ES-I3 (cell line): Measurements from ENCODE around the gene GIMAP5.
"Not testable (repeated sequence)": the region's sequence is repeated elsewhere in the genome, so short reads cannot be mapped to it uniquely, and the experiment has no call there.

ENCODE experiments used
- H3K36me3 ChIP-seq: 2 replicates; pipeline ENCODE4 v1.6.1; 2013; ENCODE audit warnings: mild to moderate bottlenecking, low read length, control low read depth, moderate library complexity; ENCODE audit not compliant: insufficient read depth
- H3K4me1 ChIP-seq: 2 replicates; pipeline ENCODE4 v1.6.1; 2013; ENCODE audit warnings: mild to moderate bottlenecking, control low read depth, low read length; ENCODE audit not compliant: insufficient read depth
- H3K9ac ChIP-seq: 2 replicates; pipeline ENCODE4 v1.6.1; 2013; ENCODE audit warnings: low read depth, mild to moderate bottlenecking, low read length, moderate library complexity
- H3K9me3 ChIP-seq: 2 replicates; pipeline ENCODE4 v1.6.1; 2013; ENCODE audit warnings: mild to moderate bottlenecking, low read length, moderate library complexity; ENCODE audit not compliant: control insufficient read depth, insufficient read depth

Gene GIMAP5

GRCh38 chr7:150774131-150774530 is 36.9 kb downstream of the GIMAP5 start:
- H3K36me3 ChIP-seq, H3K9me3 ChIP-seq, H3K9ac ChIP-seq, H3K4me1 ChIP-seq: not testable (repeated sequence)

- Histone ChIP-seq H3K4me1 (no peaks in the 10 kb centered on the region), H3K36me3 (no peaks in the 10 kb centered on the region), H3K9ac (no peak overlapping the region), H3K9me3 (no peaks in the 10 kb centered on the region)
Observed at GRCh38 chr7:150778014-150778737, 41.0 kb downstream of the GIMAP5 start.

GRCh38 chr7:150778738-150779301 is 41.6 kb downstream of the GIMAP5 start:
- Histone ChIP-seq H3K9ac (no peak overlapping the region), H3K9me3 (no peaks in the 10 kb centered on the region), H3K4me1 (no peaks in the 10 kb centered on the region), H3K36me3 (no peaks in the 10 kb centered on the region)

GRCh38 chr7:150780292-150780691 is 43.1 kb downstream of the GIMAP5 start:
- Histone ChIP-seq H3K9me3 (no peaks in the 10 kb centered on the region), H3K9ac (no peak overlapping the region), H3K36me3 (no peaks in the 10 kb centered on the region), H3K4me1 (no peaks in the 10 kb centered on the region)

GRCh38 chr7:150781103-150781502 is 43.9 kb downstream of the GIMAP5 start:
- no peaks in the 10 kb centered on the region for H3K36me3 ChIP-seq
- H3K9me3 ChIP-seq: no peaks in the 10 kb centered on the region
- no peaks in the 10 kb centered on the region for H3K4me1 ChIP-seq
- H3K9ac ChIP-seq: no peak overlapping the region

GRCh38 chr7:150781961-150782360 is 44.7 kb downstream of the GIMAP5 start:
- H3K36me3 ChIP-seq: no peaks in the 10 kb centered on the region
- no peaks in the 10 kb centered on the region for H3K4me1 ChIP-seq
- H3K9me3 ChIP-seq: no peaks in the 10 kb centered on the region
- H3K9ac ChIP-seq: no peak overlapping the region

GRCh38 chr7:150784120-150784736 is 47.0 kb downstream of the GIMAP5 start:
- H3K4me1 ChIP-seq: no peaks in the 10 kb centered on the region
- H3K36me3 ChIP-seq: no peaks in the 10 kb centered on the region
- no peak overlapping the region for H3K9ac ChIP-seq
- no peaks in the 10 kb centered on the region for H3K9me3 ChIP-seq

- no peaks in the 10 kb centered on the region for H3K36me3 ChIP-seq
- no peaks in the 10 kb centered on the region for H3K4me1 ChIP-seq
- no peaks in the 10 kb centered on the region for H3K9me3 ChIP-seq
- H3K9ac ChIP-seq: no peak overlapping the region
Observed at GRCh38 chr7:150784954-150785353, 47.7 kb downstream of the GIMAP5 start.

GRCh38 chr7:150787321-150788281 is 50.4 kb downstream of the GIMAP5 start:
- no peaks in the 10 kb centered on the region for H3K4me1 ChIP-seq

GRCh38 chr7:150788474-150789269 is 51.5 kb downstream of the GIMAP5 start:
- H3K9me3 ChIP-seq: no peaks in the 10 kb centered on the region
- no peaks in the 10 kb centered on the region for H3K36me3 ChIP-seq
- no peaks in the 10 kb centered on the region for H3K4me1 ChIP-seq
- no peak overlapping the region for H3K9ac ChIP-seq

More at GRCh38 chr7:150787321-150788281, 50.4 kb downstream of the GIMAP5 start:
- H3K36me3 ChIP-seq: no peaks in the 10 kb centered on the region
- H3K9ac ChIP-seq: no peak overlapping the region
- H3K9me3 ChIP-seq: no peaks in the 10 kb centered on the region

- no peaks in the 10 kb centered on the region for H3K4me1 ChIP-seq
Observed at GRCh38 chr7:150790416-150791075, 53.3 kb downstream of the GIMAP5 start.

GRCh38 chr7:150791304-150791703 is 54.1 kb downstream of the GIMAP5 start:
- Histone ChIP-seq H3K9me3 (no peaks in the 10 kb centered on the region), H3K9ac (no peak overlapping the region), H3K36me3 (no peaks in the 10 kb centered on the region), H3K4me1 (no peaks in the 10 kb centered on the region)

More at GRCh38 chr7:150790416-150791075, 53.3 kb downstream of the GIMAP5 start:
- Histone ChIP-seq H3K9ac (no peak overlapping the region), H3K36me3 (no peaks in the 10 kb centered on the region), H3K9me3 (no peaks in the 10 kb centered on the region)

GRCh38 chr7:150791746-150792452 is 54.7 kb downstream of the GIMAP5 start:
- Histone ChIP-seq H3K36me3 (no peaks in the 10 kb centered on the region), H3K4me1 (no peaks in the 10 kb centered on the region), H3K9ac (no peak overlapping the region), H3K9me3 (no peaks in the 10 kb centered on the region)
